Gastroesophageal sphincter (tissue), 3 donors: ENCODE results near the gene CYB561.

ENCODE experiments used
- EP300 ChIP-seq: sonication (generic); formaldehyde crosslinking; IDR thresholded peaks from one replicate; pipeline ENCODE4 v1.6.1; 2017; ENCODE audit warnings: antibody characterized with exemption, mild to moderate bottlenecking
- POLR2A ChIP-seq, 2 donors: fragments of 450-650 bp; IDR thresholded peaks; one replicate each; pipeline ENCODE4 v1.6.1; 2017; ENCODE audit warnings: antibody characterized with exemption in 2 of 2, mild to moderate bottlenecking in 2 of 2, moderate library complexity in 1 of 2
- POLR2AphosphoS5 ChIP-seq: sonication (generic); formaldehyde crosslinking; IDR thresholded peaks from one replicate; pipeline ENCODE4 v1.6.1; 2017; ENCODE audit warnings: antibody characterized with exemption
- TF ChIP-seq, protein P1 (sequence below), 4 experiments: fragments of 200-600 bp in 2 of 4; fragments of 450-650 bp in 2 of 4; sonication (generic) in 1 of 4; IDR thresholded peaks; one replicate each; pipeline ENCODE4 v1.5.1; 2017 to 2019; ENCODE audit warnings: antibody characterized with exemption in 4 of 4, mild to moderate bottlenecking in 2 of 4, moderate library complexity in 2 of 4

DNA sequence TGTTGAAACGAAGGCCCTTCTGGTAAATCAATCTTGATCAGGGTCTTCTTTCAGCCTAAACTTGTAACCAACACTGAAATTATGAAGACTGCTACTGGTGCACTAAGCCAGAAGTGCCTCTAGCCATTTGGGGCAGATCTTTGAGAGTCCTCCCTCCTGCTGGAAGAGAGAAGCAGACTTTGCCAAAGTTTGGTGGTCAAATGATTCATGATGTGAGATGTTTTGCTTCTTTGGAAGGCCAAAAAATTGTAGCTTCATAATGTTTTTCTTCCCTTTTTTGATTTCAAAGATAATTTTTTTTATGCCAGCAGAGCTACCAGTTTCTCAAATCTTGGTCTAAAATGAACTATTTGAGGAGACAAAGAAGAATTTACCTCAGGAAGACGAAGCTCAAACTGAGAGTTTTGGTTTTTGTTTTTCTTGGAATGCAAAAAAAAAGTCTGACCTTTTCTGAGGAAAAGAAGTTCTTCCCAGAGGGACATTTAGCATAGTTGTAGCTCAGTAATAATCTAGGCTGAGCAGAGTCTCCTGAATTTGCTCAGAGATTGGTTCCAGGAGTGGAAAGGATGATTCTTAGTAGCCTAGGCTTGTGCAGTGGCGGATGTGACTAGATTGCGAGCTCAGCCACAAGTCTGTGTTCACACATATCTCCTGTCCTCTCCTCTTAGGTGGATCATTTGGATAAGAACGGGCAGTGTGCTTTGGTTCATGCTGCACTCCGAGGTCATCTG lies 50.9 kb downstream of the CYB561 start:
- TF ChIP-seq POLR2A (IDR thresholded peaks at IDR 0.05) (no peak), POLR2AphosphoS5 (no peak), EP300 (no peak)
- TF ChIP-seq, protein P1, sequence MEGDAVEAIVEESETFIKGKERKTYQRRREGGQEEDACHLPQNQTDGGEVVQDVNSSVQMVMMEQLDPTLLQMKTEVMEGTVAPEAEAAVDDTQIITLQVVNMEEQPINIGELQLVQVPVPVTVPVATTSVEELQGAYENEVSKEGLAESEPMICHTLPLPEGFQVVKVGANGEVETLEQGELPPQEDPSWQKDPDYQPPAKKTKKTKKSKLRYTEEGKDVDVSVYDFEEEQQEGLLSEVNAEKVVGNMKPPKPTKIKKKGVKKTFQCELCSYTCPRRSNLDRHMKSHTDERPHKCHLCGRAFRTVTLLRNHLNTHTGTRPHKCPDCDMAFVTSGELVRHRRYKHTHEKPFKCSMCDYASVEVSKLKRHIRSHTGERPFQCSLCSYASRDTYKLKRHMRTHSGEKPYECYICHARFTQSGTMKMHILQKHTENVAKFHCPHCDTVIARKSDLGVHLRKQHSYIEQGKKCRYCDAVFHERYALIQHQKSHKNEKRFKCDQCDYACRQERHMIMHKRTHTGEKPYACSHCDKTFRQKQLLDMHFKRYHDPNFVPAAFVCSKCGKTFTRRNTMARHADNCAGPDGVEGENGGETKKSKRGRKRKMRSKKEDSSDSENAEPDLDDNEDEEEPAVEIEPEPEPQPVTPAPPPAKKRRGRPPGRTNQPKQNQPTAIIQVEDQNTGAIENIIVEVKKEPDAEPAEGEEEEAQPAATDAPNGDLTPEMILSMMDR (IDR thresholded peaks at IDR 0.05): no peak
